ENCODE data around the gene PPP2R3A. TPM values are rescaled to one million over a fixed set of nuclear protein-coding genes. Genes with fewer than 3 reads are reported as not detected.
"Not testable (repeated sequence)": the region's sequence is repeated elsewhere in the genome, so short reads cannot be mapped to it uniquely, and the experiment has no call there.

The PPP2R3A gene
- total and polyA plus RNA-seq, 2 of the 13 experiments (the other 11 are each of a cell fraction or from before 2014, with no cell fraction given) = 0.07 to 0.12 TPM

DNA sequence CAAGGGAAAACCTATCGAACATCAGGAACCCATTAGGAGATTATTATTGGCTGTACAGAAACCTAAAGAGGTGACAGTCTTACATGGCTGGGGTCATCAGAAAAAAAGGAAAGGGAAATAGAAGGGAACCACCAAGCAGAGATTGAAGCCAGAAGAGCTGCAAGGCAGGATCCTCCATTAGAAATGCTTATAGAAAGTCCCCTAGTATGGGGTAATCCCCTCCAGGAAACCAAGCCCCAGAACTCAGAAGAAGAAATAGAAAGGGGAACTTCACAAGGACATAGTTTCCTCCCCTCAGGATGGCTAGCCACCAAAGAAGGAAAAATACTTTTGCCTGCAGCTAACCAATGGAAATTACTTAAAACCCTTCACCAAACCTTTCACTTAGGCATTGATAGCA lies 27.8 kb upstream of the PPP2R3A start:
- WGBS (ENCODE audit: low lambda C conversion rate) = 0% methylated on average over 1 of the region's 1 CpG
- in situ Hi-C loops (cut with HindIII; ENCODE audit: extremely low pct_ligation_motif_present, low pct_unique_long_range_greater_than_20kb); H3K4me1 ChIP-seq (ENCODE audit: insufficient read depth, low read length); ATAC-seq; H3K36me3 ChIP-seq (replicated peaks in 1 of 2; ENCODE audit: control insufficient read depth in 1 of 2, insufficient read depth in 2 of 2, low read length in 2 of 2); POLR2A ChIA-PET; H3K27ac ChIP-seq (ENCODE audit: extremely low read length, insufficient read depth, low read length); H3K9me3 ChIP-seq (ENCODE audit: low read length); H2AFZ ChIP-seq (ENCODE audit: low read length); H3K9ac ChIP-seq (ENCODE audit: insufficient read depth, low read depth, low read length); CTCF ChIA-PET (ENCODE audit: low intra/inter-chr PET ratio, low total read pairs); H3K4me3 ChIP-seq (replicated peaks in 1 of 3; ENCODE audit: insufficient read depth in 1 of 3, low read depth in 2 of 3, low read length in 3 of 3); BruUV-seq (replicated peaks); intact Hi-C loops (cut with micrococcal nuclease; ENCODE audit: unreplicated experiment); FAIRE-seq; H4K20me1 ChIP-seq (ENCODE audit: insufficient read depth, low read length); DNase-seq (ENCODE audit: low spot score); H3K79me2 ChIP-seq (ENCODE audit: insufficient read depth, low read length); H3K27me3 ChIP-seq (ENCODE audit: control insufficient read depth in 1 of 2, insufficient read depth in 2 of 2, low read length in 2 of 2); H3K4me2 ChIP-seq (ENCODE audit: low read depth, low read length): not testable (repeated sequence)

DNA sequence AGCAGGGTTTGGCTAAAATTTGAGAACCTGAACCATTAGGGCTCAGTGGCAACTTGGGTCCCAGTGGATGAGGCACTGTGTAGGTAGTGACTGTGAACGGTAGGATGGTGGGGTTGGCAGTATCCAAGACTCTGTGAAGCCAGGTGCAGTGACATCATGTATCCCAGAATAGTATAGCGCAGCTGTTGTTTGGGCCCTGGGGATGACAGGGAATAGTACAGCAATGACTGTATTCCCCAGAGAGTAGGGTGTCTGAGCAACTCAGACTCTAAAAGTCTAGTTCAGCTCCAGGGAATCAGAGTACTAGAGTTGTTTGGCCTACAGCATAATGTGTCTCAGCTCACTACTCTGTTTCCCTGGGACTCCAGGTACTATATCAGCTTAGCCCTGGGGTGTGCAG lies 20.7 kb upstream of the PPP2R3A start:
- CTCF ChIA-PET (ENCODE audit: low intra/inter-chr PET ratio, low total read pairs) = no interaction called here

More for the DNA sequence above, 20.7 kb upstream of the PPP2R3A start:
- Histone ChIP-seq H3K4me3 (replicated peaks in 1 of 3; ENCODE audit: insufficient read depth in 1 of 3, low read depth in 2 of 3, low read length in 3 of 3) (no peak overlapping the region), H3K36me3 (replicated peaks in 1 of 2; ENCODE audit: control insufficient read depth in 1 of 2, insufficient read depth in 2 of 2, low read length in 2 of 2) (no peaks in the 10 kb centered on the region), H3K9me3 (ENCODE audit: low read length) (no peaks in the 10 kb centered on the region), H2AFZ (ENCODE audit: low read length) (no peak overlapping the region), H3K27me3 (ENCODE audit: control insufficient read depth in 1 of 2, insufficient read depth in 2 of 2, low read length in 2 of 2) (no peaks in the 10 kb centered on the region), H3K79me2 (ENCODE audit: insufficient read depth, low read length) (no peaks in the 10 kb centered on the region), H3K27ac (ENCODE audit: extremely low read length, insufficient read depth, low read length) (no peak overlapping the region), H4K20me1 (ENCODE audit: insufficient read depth, low read length) (no peaks in the 10 kb centered on the region), H3K9ac (ENCODE audit: insufficient read depth, low read depth, low read length) (no peak overlapping the region), H3K4me1 (ENCODE audit: insufficient read depth, low read length) (no peaks in the 10 kb centered on the region), H3K4me2 (ENCODE audit: low read depth, low read length) (no peak overlapping the region)
- FAIRE-seq (no peak), ATAC-seq (no peak), DNase-seq (ENCODE audit: low spot score) (no peak)
- TF ChIP-seq, protein P1, sequence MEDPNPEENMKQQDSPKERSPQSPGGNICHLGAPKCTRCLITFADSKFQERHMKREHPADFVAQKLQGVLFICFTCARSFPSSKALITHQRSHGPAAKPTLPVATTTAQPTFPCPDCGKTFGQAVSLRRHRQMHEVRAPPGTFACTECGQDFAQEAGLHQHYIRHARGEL (CRISPR knock-in tag; IDR thresholded peaks at IDR 0.05) = no peak
- TF ChIP-seq ZNF615 (CRISPR knock-in tag; IDR thresholded peaks at IDR 0.05; ENCODE audit: borderline replicate concordance) (no peak), SAP130 (CRISPR knock-in tag; IDR thresholded peaks at IDR 0.05; ENCODE audit: low read depth) (no peak), NFE2L1 (CRISPR knock-in tag; IDR thresholded peaks at IDR 0.05; ENCODE audit: borderline replicate concordance) (no peak), ISX (CRISPR knock-in tag; conservative IDR thresholded peaks at IDR 0.05) (no peak), SALL1 (CRISPR knock-in tag; IDR thresholded peaks at IDR 0.05) (no peak)
- TF ChIP-seq, protein P2, sequence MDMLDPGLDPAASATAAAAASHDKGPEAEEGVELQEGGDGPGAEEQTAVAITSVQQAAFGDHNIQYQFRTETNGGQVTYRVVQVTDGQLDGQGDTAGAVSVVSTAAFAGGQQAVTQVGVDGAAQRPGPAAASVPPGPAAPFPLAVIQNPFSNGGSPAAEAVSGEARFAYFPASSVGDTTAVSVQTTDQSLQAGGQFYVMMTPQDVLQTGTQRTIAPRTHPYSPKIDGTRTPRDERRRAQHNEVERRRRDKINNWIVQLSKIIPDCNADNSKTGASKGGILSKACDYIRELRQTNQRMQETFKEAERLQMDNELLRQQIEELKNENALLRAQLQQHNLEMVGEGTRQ (IDR thresholded peaks at IDR 0.05; ENCODE audit: low read depth, low read length) = no peak
- TF ChIP-seq, protein P2 (CRISPR knock-in tag; IDR thresholded peaks at IDR 0.05; ENCODE audit: borderline replicate concordance) = no peak
- WGBS (ENCODE audit: low lambda C conversion rate) = 45% methylated on average over 2 of the region's 2 CpGs
- POLR2A ChIA-PET = no interaction called here
- intact Hi-C loops (cut with micrococcal nuclease; ENCODE audit: unreplicated experiment) = no loop called here
- in situ Hi-C loops (cut with HindIII; ENCODE audit: extremely low pct_ligation_motif_present, low pct_unique_long_range_greater_than_20kb) = no loop called here
- no TSS peak for BruUV-seq (replicated peaks)

Data from HepG2 (cell line).